Esophagus squamous epithelium (tissue), 4 donors: ENCODE measurements around the gene CPED1.

Experiments
- POLR2A ChIP-seq, 4 donors: fragments of 450-650 bp; IDR thresholded peaks; one replicate each; pipeline ENCODE4 v1.6.1; 2017; ENCODE audit warnings: antibody characterized with exemption in 4 of 4, mild to moderate bottlenecking in 4 of 4, moderate library complexity in 3 of 4
- TF ChIP-seq, protein P1 (sequence below), 6 experiments: fragments of 450-650 bp in 4 of 6; fragments of 200-600 bp in 2 of 6; sonication (generic) in 2 of 6; IDR thresholded peaks; one replicate each; pipeline ENCODE4 v1.5.1; 2016 to 2019; ENCODE audit warnings: antibody characterized with exemption in 6 of 6, mild to moderate bottlenecking in 4 of 6, moderate library complexity in 4 of 6

DNA sequence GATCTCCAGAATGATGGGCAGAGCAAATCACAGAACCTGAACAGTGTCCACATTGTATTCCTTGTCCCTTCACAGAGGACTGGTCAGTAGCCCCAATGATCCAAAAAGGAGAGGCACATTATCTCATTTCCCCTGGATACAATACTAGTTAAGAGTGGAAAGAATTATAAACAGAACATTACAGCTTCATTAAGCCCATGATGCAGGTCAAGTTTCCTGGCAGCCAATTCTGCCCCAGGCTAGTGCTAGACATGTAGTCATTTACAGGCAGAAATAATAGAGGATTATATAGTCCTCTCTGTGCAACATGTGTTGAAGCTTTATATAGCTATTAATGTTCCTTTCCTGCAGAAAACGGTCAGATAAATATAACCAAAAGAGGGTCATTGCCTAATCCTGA lies 216.0 kb downstream of the CPED1 start:
- TF ChIP-seq, protein P1, sequence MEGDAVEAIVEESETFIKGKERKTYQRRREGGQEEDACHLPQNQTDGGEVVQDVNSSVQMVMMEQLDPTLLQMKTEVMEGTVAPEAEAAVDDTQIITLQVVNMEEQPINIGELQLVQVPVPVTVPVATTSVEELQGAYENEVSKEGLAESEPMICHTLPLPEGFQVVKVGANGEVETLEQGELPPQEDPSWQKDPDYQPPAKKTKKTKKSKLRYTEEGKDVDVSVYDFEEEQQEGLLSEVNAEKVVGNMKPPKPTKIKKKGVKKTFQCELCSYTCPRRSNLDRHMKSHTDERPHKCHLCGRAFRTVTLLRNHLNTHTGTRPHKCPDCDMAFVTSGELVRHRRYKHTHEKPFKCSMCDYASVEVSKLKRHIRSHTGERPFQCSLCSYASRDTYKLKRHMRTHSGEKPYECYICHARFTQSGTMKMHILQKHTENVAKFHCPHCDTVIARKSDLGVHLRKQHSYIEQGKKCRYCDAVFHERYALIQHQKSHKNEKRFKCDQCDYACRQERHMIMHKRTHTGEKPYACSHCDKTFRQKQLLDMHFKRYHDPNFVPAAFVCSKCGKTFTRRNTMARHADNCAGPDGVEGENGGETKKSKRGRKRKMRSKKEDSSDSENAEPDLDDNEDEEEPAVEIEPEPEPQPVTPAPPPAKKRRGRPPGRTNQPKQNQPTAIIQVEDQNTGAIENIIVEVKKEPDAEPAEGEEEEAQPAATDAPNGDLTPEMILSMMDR (IDR thresholded peaks at IDR 0.05): no peak
- TF ChIP-seq POLR2A (IDR thresholded peaks at IDR 0.05): no peak
